HG03442 (cell line): Measurements from ENCODE around the gene POMT2.

ENCODE experiments used
- ATAC-seq: cut with Tn5 transposase; IDR thresholded peaks from one replicate; pipeline ENCODE4 v1.9.1; 2021; ENCODE audit warnings: mild to moderate bottlenecking, moderate library complexity; ENCODE audit not compliant: unreplicated experiment

Gene POMT2

DNA sequence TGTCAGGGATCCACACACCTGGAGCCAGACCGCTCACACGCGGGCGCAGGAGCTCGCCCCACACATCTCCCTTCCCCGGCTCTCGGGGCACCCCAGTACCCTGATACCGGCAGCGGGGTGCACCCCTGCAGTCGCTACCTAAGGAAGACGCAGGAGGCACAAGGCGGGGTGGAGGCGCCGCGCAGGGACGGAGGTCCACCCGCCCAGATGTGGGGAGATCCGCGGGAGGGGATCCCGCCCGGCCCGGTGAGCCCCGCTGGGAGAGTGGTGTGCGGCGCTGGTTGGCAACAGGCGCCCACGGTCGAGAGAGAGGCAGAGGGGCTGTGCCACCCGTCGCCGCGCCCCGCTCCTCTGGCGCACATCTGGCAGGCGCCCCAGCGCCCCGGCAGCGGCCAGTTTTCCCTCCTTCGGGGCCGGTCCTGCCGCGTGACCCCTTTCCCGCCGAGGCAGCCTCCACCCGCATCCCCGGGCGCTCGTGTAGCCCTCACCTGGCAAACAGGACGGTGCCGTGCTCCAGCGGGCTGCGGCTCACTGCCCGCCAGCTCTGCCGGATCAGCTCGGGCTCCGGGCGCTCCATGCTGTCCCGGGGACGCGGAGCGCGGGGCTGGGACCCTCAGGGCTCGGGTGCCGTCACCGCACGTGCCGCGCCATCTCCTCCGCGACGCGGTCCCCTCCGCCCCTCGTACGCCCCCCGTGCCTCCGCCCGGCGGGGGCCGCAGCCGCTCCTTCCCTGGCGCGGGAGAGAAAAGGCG, 50.1 kb downstream of the POMT2 start:
- ATAC-seq, result no peak

DNA sequence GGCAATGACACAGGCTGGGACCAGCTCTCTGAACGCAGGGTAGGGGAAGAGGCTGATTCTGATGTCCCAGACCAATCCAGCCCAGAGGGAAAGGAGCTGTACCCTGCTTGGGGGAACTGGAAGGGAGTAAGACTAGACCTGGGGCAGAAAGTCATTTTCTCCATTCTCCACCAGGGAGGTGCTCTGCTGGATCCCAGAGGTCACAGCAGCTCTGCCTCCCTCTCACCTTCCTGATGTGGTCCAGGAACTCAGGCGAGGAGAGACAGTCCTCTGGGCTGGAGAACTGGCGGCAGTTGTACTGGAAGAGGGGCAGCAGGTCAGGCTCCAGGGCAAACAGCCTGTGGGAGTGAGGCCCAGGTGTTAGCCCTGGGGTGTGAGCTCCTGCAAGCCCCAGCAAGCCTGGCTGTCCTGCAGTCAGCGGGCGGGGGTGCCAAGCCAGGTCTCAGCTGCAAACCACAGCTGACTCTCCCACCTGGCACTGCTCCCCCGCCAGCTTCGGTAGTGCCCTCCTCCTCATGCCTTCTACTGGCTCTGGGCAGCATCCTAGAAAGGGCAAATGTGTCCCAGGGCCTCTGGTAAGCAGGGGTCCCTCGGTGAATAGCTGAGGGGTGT, 51.6 kb downstream of the POMT2 start:
- no peak for ATAC-seq

DNA sequence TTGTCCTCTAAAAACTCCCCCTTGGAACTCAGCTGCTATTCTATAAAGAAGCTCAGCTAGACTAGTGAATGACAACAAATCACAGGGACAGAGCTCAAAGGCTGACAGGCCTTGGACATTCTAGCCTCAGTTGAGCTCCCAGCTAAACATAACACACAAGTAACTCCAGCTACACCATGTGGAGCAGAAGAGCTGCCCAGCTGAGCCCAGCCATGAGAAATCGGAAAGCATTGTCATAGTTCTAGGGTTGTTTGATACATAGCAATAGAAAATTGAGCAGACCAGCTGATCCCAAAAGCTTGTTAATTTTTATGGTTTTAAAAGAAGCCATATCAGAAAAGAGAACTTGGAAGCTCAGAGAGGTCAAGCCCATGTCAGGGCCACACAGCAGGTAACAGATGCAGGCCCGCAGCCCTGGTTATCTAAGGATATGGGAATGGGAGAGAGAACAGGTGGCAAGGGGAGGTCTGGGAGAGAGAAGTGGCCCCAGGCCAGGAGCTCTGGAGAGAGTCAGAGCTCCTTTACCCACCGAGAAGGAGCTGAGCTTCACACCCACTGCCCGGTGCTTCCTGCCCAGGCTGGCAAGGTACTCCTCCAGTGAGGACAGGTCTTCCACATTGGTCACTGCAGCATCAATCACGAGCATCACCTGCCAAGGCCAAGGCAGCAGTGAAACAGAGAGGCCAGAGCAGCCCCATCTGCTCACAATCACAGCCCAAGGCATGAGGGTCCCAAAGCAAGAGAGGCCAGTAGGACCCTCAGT, 52.6 kb downstream of the POMT2 start:
- no peak for ATAC-seq

DNA sequence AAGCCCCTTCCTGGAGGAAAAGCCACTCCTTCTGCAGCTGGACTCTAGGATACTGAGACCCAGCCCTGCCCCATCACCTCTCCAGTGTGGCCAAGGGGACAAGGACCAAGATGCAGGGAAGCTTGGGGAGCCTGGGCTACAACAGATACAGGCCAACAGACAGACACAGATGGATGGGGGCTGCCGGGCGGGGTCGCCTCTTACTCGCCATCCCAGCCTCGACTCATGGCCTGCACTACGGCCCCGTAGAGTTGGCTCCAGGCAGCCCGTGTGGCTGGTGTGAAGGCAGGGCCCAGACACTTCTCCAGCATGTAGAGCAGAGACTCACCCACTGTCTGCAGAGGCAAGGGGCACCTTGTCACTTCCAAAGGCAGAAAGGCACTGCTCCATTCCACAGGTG, 54.3 kb downstream of the POMT2 start:
- ATAC-seq, result no peak

DNA sequence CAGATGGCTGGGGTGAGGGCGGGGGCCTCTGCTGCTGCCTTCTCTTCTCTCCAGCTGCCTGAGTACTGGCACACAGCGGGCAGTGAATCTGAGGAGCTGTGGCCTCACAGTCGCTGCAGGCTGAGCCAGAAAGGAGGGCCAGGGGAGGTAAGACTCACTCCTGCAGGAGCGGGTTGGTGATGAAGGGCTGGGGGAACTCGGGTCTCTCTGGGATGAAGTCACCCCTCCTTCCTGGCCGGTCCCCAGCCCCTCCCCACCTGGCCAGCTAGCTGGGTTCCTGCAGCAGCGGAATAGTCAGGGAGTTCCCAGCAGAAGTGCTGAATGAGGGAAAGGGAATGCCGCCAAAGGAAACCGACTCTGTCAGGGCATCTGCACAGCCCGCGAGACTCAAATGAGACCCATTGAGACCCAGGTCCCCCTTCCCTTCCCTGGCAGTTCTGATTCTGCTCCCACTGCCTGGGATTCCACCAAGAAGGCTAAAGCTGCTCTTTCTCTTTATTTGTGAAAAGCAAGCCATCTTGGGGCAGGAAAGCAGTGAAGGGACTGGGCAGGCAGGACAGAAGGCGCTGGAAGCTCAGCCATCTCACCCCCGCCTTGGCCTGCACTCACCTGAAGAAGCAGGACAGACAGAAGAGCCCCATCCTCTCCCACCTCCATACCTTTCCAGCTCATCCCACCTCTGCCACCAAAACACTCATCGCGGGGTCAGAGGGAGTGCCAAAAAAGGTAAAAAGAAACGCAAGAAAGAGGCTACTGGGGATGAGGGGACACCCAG, 54.9 kb downstream of the POMT2 start:
- ATAC-seq, result no peak

DNA sequence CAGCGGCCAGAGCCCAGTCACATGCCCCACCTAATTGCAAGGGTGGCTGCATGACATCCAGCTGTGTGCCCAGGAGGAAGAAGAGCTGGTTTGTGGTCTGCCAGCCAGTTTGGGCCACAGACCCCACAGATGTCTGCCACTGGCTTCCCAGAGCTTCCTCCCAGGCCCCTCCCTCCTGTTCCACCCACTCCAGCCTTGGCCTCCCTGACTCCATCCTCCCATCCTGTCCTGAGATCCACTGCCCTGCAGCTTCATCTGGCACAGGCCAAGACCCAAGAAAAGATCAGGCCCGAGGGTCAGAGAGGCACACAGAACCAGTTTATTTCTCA, 55.5 kb downstream of the POMT2 start:
- ATAC-seq, result no peak

DNA sequence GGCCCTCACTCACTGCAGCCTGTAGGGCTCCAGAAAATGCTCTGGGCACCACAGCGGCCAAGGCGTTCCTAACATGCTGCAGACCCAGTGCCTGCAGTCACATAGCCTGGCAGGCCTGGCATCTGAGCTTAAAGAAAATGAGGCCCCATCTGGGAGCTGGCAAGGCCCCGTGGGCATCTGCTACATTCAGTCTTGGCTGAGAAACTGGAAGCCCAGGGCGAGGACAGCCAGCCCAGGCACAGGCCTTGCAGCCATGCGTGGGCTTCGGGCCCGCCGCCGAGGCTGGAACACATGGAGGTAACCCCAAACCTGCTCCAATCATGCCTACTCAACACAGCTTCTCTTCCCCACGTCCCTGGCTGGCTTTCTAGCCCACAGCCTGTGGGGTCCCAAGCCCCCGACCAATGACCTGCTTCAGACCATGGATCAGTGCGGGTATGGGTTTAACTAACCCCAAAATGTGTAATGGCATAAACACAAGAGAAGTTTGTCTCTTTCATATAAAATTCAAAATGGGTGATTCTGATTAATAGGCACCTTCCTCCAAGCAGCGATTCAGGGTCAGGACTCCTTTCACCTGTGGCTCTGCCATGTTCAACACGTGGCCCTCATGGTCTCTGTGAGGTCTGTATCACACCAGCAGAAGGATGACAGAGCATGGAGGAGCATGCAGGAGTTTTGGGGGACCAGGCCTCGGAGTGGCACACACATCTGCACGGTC, 56.1 kb downstream of the POMT2 start:
- ATAC-seq, result no peak

DNA sequence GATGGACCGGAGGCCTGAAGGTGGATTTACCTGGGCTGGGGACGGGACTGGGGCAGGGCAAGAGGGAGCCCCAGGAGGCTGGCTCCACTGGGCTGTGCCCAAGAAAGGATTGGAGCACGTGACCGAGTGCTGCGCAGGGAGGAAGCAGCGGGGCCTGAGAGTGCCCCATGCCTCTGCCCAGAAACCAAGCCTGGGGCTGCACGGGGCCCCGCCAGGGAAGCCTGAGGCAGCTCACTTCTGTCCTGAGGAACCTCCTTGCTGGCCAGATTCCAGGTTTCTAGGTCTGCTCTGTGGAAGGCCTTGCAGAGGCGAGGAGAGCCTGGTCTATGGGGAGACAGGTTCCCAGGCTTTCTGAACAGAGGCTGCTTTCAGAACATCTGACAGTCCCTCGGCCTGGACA, 60.1 kb downstream of the POMT2 start:
- no peak for ATAC-seq

DNA sequence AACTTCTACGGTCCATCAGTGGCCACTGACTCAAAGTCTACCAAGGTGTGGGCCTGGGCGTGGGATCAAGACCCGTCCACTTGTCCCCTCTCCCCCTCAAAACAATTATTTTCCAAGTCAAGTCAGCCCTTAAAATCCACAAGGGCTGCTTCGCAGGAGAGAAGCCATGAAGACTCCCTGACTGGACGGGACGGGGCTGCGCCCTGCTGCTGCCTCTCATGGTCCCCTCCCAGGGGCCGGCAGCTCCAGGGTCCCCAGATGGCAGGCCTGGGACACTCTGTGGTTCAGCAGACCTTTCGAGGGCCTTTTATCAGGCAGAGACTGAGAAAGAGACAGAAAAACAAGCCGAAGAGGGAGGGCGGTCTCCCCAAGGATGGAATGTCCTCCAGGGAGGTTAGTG, 60.5 kb downstream of the POMT2 start:
- no peak for ATAC-seq

DNA sequence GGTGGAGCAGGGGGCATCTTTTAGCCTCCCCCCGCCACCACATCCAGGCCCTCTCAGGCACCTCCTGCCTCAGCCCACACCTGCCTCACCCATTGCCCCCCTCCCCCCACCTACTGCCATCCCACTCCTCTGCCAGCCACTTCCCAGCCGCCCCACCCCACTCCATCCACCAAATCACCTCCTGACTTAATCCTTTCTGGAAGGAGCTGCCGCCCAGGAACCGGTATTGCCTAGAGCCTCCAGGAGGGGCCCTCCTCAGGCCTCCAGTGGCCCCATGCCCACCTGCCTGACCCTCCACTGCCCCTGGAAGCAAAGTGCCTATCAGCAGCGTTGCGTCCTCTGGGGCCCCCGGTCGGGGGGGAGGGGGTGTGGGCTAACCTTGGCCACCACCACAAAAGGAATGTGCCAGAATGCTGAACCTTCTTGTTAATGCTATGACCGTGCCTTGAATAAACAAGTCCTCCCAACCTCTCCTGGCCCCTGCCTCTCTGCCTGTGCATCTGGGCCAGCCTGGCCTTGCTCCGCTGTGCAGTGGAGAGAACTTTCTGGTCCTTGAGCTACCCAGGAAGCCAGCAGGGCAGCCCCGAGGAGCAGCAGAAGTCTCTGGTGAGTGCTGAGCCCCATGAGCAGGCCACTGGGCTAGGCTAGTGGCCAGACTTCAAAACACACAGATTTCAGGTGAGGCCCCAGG, 61.5 kb downstream of the POMT2 start:
- no peak for ATAC-seq

DNA sequence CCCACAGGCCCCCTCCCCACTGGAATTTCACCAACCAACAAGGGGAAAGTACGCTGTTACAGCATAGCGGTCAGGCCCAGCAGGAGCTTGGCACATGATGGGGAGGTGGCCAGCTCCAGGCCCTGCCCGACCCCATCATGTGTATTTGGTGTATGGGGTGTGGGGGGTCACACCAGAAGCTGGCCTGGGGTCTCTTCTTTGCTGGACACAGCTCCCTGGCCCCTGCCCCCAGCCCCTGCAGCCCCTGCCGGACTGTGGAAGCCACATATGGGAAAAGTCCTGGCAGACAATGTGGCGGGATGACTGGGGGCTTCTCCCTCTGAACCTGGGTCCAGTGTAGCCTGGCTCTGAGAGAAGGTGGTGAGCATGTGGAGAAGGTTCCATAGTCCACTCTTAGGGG, 62.1 kb downstream of the POMT2 start:
- no peak for ATAC-seq

DNA sequence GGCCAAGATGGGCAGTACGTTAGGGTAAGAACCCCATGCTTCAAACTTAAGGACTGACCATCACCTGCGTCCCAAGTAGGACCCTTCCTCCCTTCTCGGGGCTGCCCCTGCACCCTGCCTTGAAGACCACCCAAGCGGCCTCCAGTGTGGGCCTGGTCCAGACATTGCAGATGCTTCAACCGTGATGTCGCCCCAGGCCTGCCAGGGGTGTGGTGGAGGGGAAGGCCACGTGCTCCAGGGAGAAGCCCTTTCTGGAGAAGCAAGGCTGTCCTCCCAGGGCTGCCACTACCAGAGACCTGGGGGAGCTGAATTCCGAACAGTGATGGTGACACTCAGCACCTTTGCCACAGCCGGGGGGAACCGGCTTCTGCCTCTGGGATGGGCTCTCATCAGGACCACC, 63.0 kb downstream of the POMT2 start:
- no peak for ATAC-seq

DNA sequence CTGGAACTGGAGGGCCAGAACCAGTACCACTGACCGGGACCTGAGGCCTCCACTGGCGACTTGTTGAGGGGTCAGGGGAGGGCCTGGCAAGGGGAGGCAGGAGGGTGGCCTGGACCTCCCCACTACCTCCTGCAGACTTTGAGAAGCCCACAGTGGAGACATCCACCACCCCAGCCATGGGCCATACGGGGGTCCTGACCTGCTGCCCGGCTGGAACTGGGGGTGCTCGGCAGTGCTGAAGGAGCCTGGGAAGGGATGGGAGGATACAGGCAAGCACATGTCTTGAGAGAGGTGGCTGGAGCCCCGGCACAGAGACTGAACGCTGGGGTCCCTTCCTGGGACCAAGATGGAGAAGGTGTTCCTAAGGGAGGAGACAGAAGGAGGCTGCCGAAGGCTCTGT, 64.0 kb downstream of the POMT2 start:
- no peak for ATAC-seq

DNA sequence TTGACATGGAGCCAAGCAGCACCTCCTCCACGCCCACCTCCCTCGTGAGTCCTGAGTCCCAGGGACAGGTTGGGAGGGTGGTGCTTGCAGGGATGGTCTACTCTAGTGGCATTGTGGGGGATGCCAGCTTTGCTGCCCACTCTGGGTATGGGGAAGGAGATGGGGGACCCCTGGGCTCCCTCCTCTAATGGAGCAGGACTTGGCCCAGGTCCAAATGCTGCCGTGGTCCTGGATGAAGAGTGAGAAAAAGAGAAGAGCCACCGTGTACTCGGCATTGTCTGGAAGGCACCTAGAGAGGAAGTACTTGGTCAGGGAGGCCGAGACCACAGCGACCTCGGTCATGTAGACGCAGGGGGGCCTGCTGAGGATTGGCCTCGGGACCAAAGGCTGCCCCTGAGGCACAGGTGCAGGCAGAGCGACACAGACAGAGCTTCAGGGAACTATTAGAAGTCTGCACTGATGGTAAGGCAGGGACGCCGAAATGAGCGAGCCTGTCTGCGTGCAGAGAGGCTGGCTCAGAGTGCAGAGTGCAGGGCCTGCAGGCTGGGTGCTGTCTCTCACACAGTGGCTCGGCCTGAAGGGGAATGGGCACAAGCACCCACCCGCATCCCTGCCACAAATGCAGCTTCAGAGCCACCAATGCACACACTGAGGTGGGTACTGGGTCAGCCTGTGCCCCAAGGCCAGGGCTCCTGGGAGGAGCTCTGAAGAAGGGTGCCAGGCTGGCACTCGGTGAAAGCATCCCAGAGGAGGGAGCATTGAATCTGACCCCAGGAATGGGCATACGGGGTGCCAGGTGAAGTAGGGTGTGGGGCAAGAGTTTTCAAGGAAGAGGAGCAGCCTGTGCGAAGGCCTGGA, 67.1 kb downstream of the POMT2 start:
- ATAC-seq, result no peak

DNA sequence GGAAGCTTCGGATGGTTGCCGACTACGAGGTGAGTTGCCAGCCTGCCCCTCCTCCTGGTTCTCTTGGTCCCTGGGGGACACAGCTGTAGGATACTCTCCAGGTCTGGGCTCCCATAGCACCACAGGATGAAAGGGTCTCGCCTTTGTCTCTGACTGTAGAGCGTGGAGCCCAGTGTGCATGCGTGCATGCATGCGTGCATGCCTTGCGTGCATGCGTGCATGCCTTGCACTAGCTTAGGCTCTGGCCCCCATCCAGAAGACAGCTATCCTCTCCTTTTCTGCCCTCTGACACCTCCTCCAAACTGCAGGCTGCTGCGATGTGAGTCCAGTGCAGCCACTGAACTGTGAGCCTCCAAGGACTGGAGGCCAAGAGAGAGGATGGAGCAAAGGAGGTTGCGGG, 68.8 kb downstream of the POMT2 start:
- ATAC-seq, result no peak

DNA sequence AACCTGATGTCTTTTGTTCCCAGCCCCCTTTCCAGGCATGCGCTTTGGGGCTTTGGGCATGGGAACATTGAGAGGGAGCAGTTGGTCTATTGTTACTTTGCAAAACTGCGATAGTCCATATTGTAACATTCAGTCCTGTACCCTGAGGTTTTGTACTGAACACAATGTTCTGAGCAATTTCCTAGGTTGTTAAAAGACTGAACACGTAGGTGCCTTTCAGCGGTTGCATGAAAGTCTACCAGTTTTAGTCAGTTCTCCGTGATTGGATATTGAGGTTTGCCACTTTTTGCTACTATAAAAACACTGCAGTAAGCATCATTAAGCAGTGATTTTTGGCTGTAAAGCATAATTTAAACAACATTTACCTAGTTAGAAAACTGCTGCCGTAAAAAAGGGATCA, 69.8 kb downstream of the POMT2 start:
- no peak for ATAC-seq

DNA sequence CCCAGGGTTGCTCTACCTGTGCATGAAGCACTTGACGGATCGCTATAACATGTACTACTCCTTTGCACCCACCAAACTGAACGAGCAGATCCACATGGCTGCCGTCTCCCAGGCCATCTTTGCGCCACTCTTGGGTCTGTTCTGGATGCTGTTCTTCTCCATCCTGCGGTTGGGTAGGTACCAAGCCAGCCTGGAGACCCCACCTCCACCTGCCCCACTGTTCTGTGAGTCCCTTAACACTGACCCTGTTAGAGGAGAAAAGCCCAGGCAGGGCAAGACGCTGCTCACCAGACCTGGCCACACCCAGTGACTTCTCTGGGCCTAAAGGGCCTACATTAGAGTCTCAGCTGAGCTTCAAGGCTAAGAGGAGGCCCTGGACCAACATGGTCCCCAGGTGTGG, 71.4 kb downstream of the POMT2 start:
- no peak for ATAC-seq

DNA sequence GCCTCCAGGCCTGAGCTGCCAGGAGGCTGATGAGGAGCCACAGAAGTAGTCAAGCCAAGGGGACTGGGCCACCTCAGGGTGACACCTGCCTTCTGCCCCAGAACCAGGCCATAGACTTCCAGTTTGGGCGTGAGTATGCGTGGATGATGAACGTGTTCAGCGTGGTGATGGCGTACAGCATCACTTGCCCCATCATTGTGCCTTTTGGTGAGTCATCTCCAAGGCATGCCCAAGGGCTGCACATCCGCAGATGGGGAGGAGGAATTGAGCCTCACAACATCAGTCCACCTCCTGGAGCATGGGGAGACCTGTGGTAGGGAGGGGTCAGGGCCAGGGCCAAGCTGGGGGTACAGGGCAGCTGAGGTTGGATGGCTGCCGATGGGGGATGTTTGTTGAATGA, 72.0 kb downstream of the POMT2 start:
- ATAC-seq, result no peak

DNA sequence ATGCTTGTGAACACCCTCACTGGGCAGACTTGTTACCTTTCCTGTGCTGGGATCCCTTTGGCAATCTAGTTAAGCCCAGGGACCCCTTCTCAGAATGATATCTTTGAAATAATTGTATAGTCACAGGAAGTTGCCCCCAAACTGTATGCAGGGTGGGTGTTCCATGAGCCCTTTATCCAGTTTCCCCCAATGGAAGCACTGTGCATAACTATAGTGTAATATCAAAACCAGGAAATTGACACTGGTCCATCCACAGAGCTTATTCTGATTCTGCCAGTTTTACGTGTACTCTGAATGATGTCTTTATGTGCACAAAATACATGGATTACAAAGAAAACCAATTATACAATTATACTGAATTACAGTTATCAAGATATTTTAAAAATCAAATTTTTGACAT, 73.9 kb downstream of the POMT2 start:
- ATAC-seq, result no peak
